ENCODE measurements around the gene FAH. TPM values are rescaled to one million over a fixed set of nuclear protein-coding genes. Genes with fewer than 3 reads are reported as not detected.

FAH gene
- total RNA-seq, 1 experiment from 2014 or later, result 21.4 TPM

Other genes starting within 250 kb of the FAH start
- not detected in 2 replicates for gene BCL2A1, start 181.8 kb upstream of the FAH start, total RNA-seq (2014; rRNA removed; shearing (Covaris generic))
- 213 and 238 TPM in 2 replicates for gene ZFAND6, start 93.3 kb upstream of the FAH start, total RNA-seq (2014; rRNA removed; shearing (Covaris generic))
- gene CTXND1, start 99.2 kb downstream of the FAH start, total RNA-seq (2014; rRNA removed; shearing (Covaris generic)), result 0.15 TPM in 1 of 2 replicates, not detected in the other

Measured in H7 (cell line).